K562 (cell line): ENCODE results near the gene PIK3R6. TPM values are rescaled to one million over a fixed set of nuclear protein-coding genes. Genes with fewer than 3 reads are reported as not detected.

Experiments used
- GATAD2A ChIP-seq: fragments of 450-650 bp; IDR thresholded peaks from 2 replicates; pipeline ENCODE4 v1.6.1; 2017
- HCFC1 ChIP-seq: IDR thresholded peaks from 2 replicates; pipeline ENCODE4 v1.6.1; 2012; ENCODE audit warnings: low read depth, low read length, improper control_type of control experiment
- HSF4 ChIP-seq: fragments of 250-450 bp; sonication (Bioruptor Pico); IDR thresholded peaks from 2 replicates; pipeline ENCODE4 v2.1.2; 2022; ENCODE audit warnings: mild to moderate bottlenecking, moderate library complexity, borderline replicate concordance
- KLF13 ChIP-seq: fragments of 450-650 bp; IDR thresholded peaks from 2 replicates; pipeline ENCODE4 v1.6.1; 2016; ENCODE audit warnings: missing genetic modification characterization, low read depth, mild to moderate bottlenecking, missing compliant biosample characterization, moderate library complexity, borderline replicate concordance
- SNIP1 ChIP-seq: fragments of 450-650 bp; IDR thresholded peaks from 2 replicates; pipeline ENCODE4 v1.7.1; 2017; ENCODE audit warnings: low read depth, mild to moderate bottlenecking
- TAF1 ChIP-seq: IDR thresholded peaks from 2 replicates; pipeline ENCODE4 v1.6.1; 2011; ENCODE audit warnings: mild to moderate bottlenecking, low read length, moderate library complexity; ENCODE audit not compliant: insufficient read depth, control insufficient read depth, severe bottlenecking; ENCODE audit errors: extremely low read depth
- TAF7 ChIP-seq: fragments of 450-650 bp; IDR thresholded peaks from 2 replicates; pipeline ENCODE4 v1.6.1; 2016; ENCODE audit warnings: missing genetic modification characterization, missing compliant biosample characterization
- ZNF146 ChIP-seq: IDR thresholded peaks from one replicate; pipeline ENCODE4 v1.6.1; 2018; ENCODE audit warnings: missing compliant biosample characterization; ENCODE audit not compliant: unreplicated experiment
- polyA plus RNA-seq, 8 experiments: library from polyadenylated mRNA; depleted of rRNA in 4 of 8; stranded (reverse) in 5 of 8; unstranded in 3 of 8; fragments of >200 nt; fragmentation: Nextera tagmentation in 2 of 8; fragmentation: Illumina TruSeq in 1 of 8; extraction: Ambion mirVana in 2 of 8; extraction: Trizol in 1 of 8; gene quantifications; 2 replicates each; pipeline versions ENCODE4 v1.2.1 to v1.2.3, GENCODE V29; 2011 to 2014; ENCODE audit warnings: inconsistent platforms in 1 of 8, missing spikeins in 1 of 8
- total RNA-seq, 7 experiments: library from RNA; depleted of rRNA in 6 of 7; stranded (reverse); fragments of >200 nt in 6 of 7; fragmentation: Illumina TruSeq in 2 of 7; extraction: Trizol in 2 of 7; gene quantifications; 2 replicates each; pipeline versions ENCODE4 v1.2.1 to v1.2.3, GENCODE V29; 2011 to 2021; ENCODE audit warnings: low replicate concordance in 1 of 7
- TF ChIP-seq, protein P1 (sequence below), 2 experiments: fragments of 250-450 bp in 1 of 2; fragments of 450-650 bp in 1 of 2; sonication (Bioruptor Pico) in 1 of 2; IDR thresholded peaks; 2 replicates each; pipeline versions ENCODE4 v1.6.1 to v1.8.0; 2016 to 2021; ENCODE audit warnings: mild to moderate bottlenecking in 2 of 2, moderate library complexity in 2 of 2, missing compliant biosample characterization in 1 of 2, missing genetic modification characterization in 1 of 2
- TF ChIP-seq, protein P2 (sequence below): fragments of 250-450 bp; sonication (Bioruptor Pico); IDR thresholded peaks from 2 replicates; pipeline ENCODE4 v1.4.0; 2020
- TF ChIP-seq, protein P3 (sequence below): fragments of 150-350 bp; IDR thresholded peaks from 2 replicates; pipeline ENCODE4 v1.6.1; 2014; ENCODE audit warnings: low read depth, mild to moderate bottlenecking, low read length, borderline replicate concordance
- TF ChIP-seq, protein P4 (sequence below): sonication (generic); formaldehyde crosslinking; IDR thresholded peaks from 2 replicates; pipeline ENCODE4 v1.9.0; 2022; ENCODE audit warnings: mild to moderate bottlenecking, missing genetic modification reagents

Gene PIK3R6
- total and polyA plus RNA-seq, 9 of the 15 experiments (the other 6 are each of a cell fraction or from before 2014, with no cell fraction given), result 0.04 TPM; not detected in 8

DNA sequence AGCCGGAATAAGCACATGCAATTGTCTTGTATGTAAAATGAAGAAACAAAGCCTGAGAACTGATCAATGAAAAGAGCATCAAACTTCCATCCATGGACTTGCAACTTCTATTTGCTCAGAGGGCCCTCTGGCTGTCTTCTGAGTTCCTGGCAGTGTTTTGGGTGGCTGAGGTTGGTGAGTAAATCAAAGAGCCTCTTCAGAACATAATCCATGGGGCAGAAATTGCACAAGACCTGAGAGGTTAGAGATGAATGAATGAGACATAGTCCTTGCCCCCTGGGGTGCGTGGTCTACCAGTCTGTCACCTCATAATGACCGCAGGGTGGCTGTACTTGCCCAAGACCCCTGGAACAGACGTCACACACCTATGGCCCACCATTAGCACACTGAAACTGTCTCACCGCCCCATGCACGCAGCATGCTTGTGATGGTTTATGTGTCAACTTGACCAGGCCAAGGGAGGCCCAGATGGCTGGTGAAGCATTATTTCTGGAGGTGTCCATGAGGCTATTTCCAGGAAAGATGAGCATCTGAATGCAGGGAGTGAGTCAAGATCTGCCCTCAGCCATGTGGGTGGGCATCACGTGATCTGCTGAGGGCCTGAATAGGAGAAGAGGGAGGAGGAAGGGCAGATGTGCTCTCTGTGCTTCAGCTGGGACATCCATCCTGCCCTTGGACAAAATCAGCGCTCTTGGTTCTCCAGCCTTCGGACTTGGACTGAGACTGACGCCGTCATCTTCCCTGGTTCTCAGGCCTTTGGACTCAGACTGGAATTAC, 8.3 kb downstream of the PIK3R6 start (continued):
- TF ChIP-seq, protein P1, sequence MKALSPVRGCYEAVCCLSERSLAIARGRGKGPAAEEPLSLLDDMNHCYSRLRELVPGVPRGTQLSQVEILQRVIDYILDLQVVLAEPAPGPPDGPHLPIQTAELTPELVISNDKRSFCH (CRISPR knock-in tag; IDR thresholded peaks at IDR 0.05), result no peak
- TF ChIP-seq, protein P1 (tag; IDR thresholded peaks at IDR 0.05), result no peak
- no peak for TF ChIP-seq SNIP1
- no peak for TF ChIP-seq TAF7
- TF ChIP-seq, protein P2, sequence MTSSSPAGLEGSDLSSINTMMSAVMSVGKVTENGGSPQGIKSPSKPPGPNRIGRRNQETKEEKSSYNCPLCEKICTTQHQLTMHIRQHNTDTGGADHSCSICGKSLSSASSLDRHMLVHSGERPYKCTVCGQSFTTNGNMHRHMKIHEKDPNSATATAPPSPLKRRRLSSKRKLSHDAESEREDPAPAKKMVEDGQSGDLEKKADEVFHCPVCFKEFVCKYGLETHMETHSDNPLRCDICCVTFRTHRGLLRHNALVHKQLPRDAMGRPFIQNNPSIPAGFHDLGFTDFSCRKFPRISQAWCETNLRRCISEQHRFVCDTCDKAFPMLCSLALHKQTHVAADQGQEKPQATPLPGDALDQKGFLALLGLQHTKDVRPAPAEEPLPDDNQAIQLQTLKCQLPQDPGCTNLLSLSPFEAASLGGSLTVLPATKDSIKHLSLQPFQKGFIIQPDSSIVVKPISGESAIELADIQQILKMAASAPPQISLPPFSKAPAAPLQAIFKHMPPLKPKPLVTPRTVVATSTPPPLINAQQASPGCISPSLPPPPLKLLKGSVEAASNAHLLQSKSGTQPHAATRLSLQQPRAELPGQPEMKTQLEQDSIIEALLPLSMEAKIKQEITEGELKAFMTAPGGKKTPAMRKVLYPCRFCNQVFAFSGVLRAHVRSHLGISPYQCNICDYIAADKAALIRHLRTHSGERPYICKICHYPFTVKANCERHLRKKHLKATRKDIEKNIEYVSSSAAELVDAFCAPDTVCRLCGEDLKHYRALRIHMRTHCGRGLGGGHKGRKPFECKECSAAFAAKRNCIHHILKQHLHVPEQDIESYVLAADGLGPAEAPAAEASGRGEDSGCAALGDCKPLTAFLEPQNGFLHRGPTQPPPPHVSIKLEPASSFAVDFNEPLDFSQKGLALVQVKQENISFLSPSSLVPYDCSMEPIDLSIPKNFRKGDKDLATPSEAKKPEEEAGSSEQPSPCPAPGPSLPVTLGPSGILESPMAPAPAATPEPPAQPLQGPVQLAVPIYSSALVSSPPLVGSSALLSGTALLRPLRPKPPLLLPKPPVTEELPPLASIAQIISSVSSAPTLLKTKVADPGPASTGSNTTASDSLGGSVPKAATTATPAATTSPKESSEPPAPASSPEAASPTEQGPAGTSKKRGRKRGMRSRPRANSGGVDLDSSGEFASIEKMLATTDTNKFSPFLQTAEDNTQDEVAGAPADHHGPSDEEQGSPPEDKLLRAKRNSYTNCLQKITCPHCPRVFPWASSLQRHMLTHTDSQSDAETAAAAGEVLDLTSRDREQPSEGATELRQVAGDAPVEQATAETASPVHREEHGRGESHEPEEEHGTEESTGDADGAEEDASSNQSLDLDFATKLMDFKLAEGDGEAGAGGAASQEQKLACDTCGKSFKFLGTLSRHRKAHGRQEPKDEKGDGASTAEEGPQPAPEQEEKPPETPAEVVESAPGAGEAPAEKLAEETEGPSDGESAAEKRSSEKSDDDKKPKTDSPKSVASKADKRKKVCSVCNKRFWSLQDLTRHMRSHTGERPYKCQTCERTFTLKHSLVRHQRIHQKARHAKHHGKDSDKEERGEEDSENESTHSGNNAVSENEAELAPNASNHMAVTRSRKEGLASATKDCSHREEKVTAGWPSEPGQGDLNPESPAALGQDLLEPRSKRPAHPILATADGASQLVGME (CRISPR knock-in tag), result no peak
- no peak for TF ChIP-seq HCFC1
- no peak for TF ChIP-seq GATAD2A
- TF ChIP-seq, protein P3, sequence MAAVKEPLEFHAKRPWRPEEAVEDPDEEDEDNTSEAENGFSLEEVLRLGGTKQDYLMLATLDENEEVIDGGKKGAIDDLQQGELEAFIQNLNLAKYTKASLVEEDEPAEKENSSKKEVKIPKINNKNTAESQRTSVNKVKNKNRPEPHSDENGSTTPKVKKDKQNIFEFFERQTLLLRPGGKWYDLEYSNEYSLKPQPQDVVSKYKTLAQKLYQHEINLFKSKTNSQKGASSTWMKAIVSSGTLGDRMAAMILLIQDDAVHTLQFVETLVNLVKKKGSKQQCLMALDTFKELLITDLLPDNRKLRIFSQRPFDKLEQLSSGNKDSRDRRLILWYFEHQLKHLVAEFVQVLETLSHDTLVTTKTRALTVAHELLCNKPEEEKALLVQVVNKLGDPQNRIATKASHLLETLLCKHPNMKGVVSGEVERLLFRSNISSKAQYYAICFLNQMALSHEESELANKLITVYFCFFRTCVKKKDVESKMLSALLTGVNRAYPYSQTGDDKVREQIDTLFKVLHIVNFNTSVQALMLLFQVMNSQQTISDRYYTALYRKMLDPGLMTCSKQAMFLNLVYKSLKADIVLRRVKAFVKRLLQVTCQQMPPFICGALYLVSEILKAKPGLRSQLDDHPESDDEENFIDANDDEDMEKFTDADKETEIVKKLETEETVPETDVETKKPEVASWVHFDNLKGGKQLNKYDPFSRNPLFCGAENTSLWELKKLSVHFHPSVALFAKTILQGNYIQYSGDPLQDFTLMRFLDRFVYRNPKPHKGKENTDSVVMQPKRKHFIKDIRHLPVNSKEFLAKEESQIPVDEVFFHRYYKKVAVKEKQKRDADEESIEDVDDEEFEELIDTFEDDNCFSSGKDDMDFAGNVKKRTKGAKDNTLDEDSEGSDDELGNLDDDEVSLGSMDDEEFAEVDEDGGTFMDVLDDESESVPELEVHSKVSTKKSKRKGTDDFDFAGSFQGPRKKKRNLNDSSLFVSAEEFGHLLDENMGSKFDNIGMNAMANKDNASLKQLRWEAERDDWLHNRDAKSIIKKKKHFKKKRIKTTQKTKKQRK, result no peak
- no peak for TF ChIP-seq ZNF146 (CRISPR knock-in tag)
- TF ChIP-seq, protein P4, sequence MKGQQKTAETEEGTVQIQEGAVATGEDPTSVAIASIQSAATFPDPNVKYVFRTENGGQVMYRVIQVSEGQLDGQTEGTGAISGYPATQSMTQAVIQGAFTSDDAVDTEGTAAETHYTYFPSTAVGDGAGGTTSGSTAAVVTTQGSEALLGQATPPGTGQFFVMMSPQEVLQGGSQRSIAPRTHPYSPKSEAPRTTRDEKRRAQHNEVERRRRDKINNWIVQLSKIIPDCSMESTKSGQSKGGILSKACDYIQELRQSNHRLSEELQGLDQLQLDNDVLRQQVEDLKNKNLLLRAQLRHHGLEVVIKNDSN (CRISPR knock-in tag), result peak; percentile 71
- no peak for TF ChIP-seq KLF13 (tag)
- TF ChIP-seq TAF1, result no peak
- TF ChIP-seq HSF4 (CRISPR knock-in tag), result no peak
